ENCODE results near the gene SDHA. TPM values are rescaled to one million over a fixed set of nuclear protein-coding genes. Genes with fewer than 3 reads are reported as not detected.

SDHA gene
- total RNA-seq, 1 donor from 2014 or later, result 130 TPM

- Mint-ChIP-seq H3K4me1 (ENCODE audit: unreplicated experiment) (peaks cover 8% of the 10 kb centered on the region), H3K4me3 (ENCODE audit: unreplicated experiment) (no peak overlapping the region), H3K9me3 (ENCODE audit: unreplicated experiment) (no peaks in the 10 kb centered on the region), H3K27ac (ENCODE audit: unreplicated experiment) (no peak overlapping the region), H3K27me3 (ENCODE audit: unreplicated experiment) (peaks cover 16% of the 10 kb centered on the region), H3K36me3 (ENCODE audit: unreplicated experiment) (peaks cover 2% of the 10 kb centered on the region)
- TF ChIP-seq CTCF (IDR thresholded peaks at IDR 0.05), result no peak
- DNase-seq (ENCODE audit: extremely low spot score, unreplicated experiment), result no peak
Measured at GRCh38 chr5:174876-175465, 43.1 kb upstream of the SDHA start.

GRCh38 chr5:176296-176823 is 41.8 kb upstream of the SDHA start:
- TF ChIP-seq CTCF (IDR thresholded peaks at IDR 0.05), result no peak
- peaks cover 3% of the 10 kb centered on the region for H3K4me1 Mint-ChIP-seq (ENCODE audit: unreplicated experiment)
- no peaks in the 10 kb centered on the region for H3K9me3 Mint-ChIP-seq (ENCODE audit: unreplicated experiment)
- H3K27me3 Mint-ChIP-seq (ENCODE audit: unreplicated experiment), result peaks cover 19% of the 10 kb centered on the region
- H3K36me3 Mint-ChIP-seq (ENCODE audit: unreplicated experiment), result peaks cover 2% of the 10 kb centered on the region
- H3K4me3 Mint-ChIP-seq (ENCODE audit: unreplicated experiment), result no peak overlapping the region
- no peak overlapping the region for H3K27ac Mint-ChIP-seq (ENCODE audit: unreplicated experiment)
- no peak for DNase-seq (ENCODE audit: extremely low spot score, unreplicated experiment)

GRCh38 chr5:178110-178509 is 40.0 kb upstream of the SDHA start:
- no peak for DNase-seq (ENCODE audit: extremely low spot score, unreplicated experiment)
- peaks cover 2% of the 10 kb centered on the region for H3K36me3 Mint-ChIP-seq (ENCODE audit: unreplicated experiment)
- no peaks in the 10 kb centered on the region for H3K9me3 Mint-ChIP-seq (ENCODE audit: unreplicated experiment)
- no peak overlapping the region for H3K27ac Mint-ChIP-seq (ENCODE audit: unreplicated experiment)
- H3K4me3 Mint-ChIP-seq (ENCODE audit: unreplicated experiment), result no peak overlapping the region
- no peak for TF ChIP-seq CTCF (IDR thresholded peaks at IDR 0.05)
- peaks cover 19% of the 10 kb centered on the region for H3K27me3 Mint-ChIP-seq (ENCODE audit: unreplicated experiment)
- peaks cover 3% of the 10 kb centered on the region for H3K4me1 Mint-ChIP-seq (ENCODE audit: unreplicated experiment)

GRCh38 chr5:179401-179800 is 38.7 kb upstream of the SDHA start:
- no peaks in the 10 kb centered on the region for H3K36me3 Mint-ChIP-seq (ENCODE audit: unreplicated experiment)
- no peak overlapping the region for H3K4me3 Mint-ChIP-seq (ENCODE audit: unreplicated experiment)
- peaks cover 8% of the 10 kb centered on the region for H3K4me1 Mint-ChIP-seq (ENCODE audit: unreplicated experiment)
- peaks cover 17% of the 10 kb centered on the region for H3K27me3 Mint-ChIP-seq (ENCODE audit: unreplicated experiment)
- H3K9me3 Mint-ChIP-seq (ENCODE audit: unreplicated experiment), result no peaks in the 10 kb centered on the region
- DNase-seq (ENCODE audit: extremely low spot score, unreplicated experiment), result no peak
- TF ChIP-seq CTCF (IDR thresholded peaks at IDR 0.05), result no peak
- no peak overlapping the region for H3K27ac Mint-ChIP-seq (ENCODE audit: unreplicated experiment)

GRCh38 chr5:180286-180918 is 37.7 kb upstream of the SDHA start:
- no peaks in the 10 kb centered on the region for H3K9me3 Mint-ChIP-seq (ENCODE audit: unreplicated experiment)
- H3K36me3 Mint-ChIP-seq (ENCODE audit: unreplicated experiment), result no peaks in the 10 kb centered on the region
- H3K27ac Mint-ChIP-seq (ENCODE audit: unreplicated experiment), result no peak overlapping the region
- peaks cover 17% of the 10 kb centered on the region for H3K27me3 Mint-ChIP-seq (ENCODE audit: unreplicated experiment)
- TF ChIP-seq CTCF (IDR thresholded peaks at IDR 0.05), result no peak
- peaks cover 15% of the 10 kb centered on the region for H3K4me1 Mint-ChIP-seq (ENCODE audit: unreplicated experiment)
- H3K4me3 Mint-ChIP-seq (ENCODE audit: unreplicated experiment), result no peak overlapping the region
- DNase-seq (ENCODE audit: extremely low spot score, unreplicated experiment), result no peak

All from osteocyte (in vitro differentiated cells).